Measurements from ENCODE around the gene PKD1.

- TF ChIP-seq POLR2AphosphoS5 (IDR thresholded peaks at IDR 0.05; ENCODE audit: borderline replicate concordance, low read depth, low read length) (no peak), EZH2 (IDR thresholded peaks at IDR 0.05) (no peak)
These were observed 81.8 kb downstream of the PKD1 start for GRCh38 chr16:2053897-2054296.
